Smooth muscle cell (in vitro differentiated cells): ENCODE data around the gene CAVIN1. TPM values are rescaled to one million over a fixed set of nuclear protein-coding genes. Genes with fewer than 3 reads are reported as not detected.
"Not testable (repeated sequence)": the region's sequence is repeated elsewhere in the genome, so short reads cannot be mapped to it uniquely, and the experiment has no call there.

Source experiments
- DNase-seq: peaks from one replicate; lab custom pipeline; 2025; ENCODE audit not compliant: unreplicated experiment; lab: John Stamatoyannopoulos, UW
- H2AFZ ChIP-seq: fragments of 200-600 bp; sonication (generic); 2 replicates; pipeline ENCODE4 v1.6.0; 2016; ENCODE audit warnings: antibody characterized with exemption, low read depth, mild to moderate bottlenecking
- H3F3A ChIP-seq: fragments of 200-600 bp; sonication (generic); 2 replicates; pipeline ENCODE4 v1.6.0; 2017; ENCODE audit warnings: antibody characterized with exemption, low read depth
- H3K27ac ChIP-seq: fragments of 200-600 bp; sonication (generic); 2 replicates; pipeline ENCODE4 v1.5.1; 2016; ENCODE audit warnings: low read depth, mild to moderate bottlenecking
- H3K27me3 ChIP-seq: fragments of 200-600 bp; sonication (generic); 2 replicates; pipeline ENCODE4 v1.6.1; 2016; ENCODE audit warnings: low read depth, mild to moderate bottlenecking
- H3K36me3 ChIP-seq: fragments of 200-600 bp; sonication (generic); 2 replicates; pipeline ENCODE4 v1.5.1; 2016; ENCODE audit warnings: low read depth
- H3K4me1 ChIP-seq: fragments of 200-600 bp; sonication (generic); 2 replicates; pipeline ENCODE4 v1.5.1; 2016; ENCODE audit warnings: low read depth
- H3K4me2 ChIP-seq: fragments of 200-600 bp; sonication (generic); 2 replicates; pipeline ENCODE4 v1.6.0; 2016; ENCODE audit warnings: mild to moderate bottlenecking
- H3K4me3 ChIP-seq: fragments of 200-600 bp; sonication (generic); 2 replicates; pipeline ENCODE4 v1.5.1; 2016; ENCODE audit warnings: mild to moderate bottlenecking
- H3K79me2 ChIP-seq: fragments of 200-600 bp; sonication (generic); 2 replicates; pipeline ENCODE4 v1.6.0; 2016; ENCODE audit warnings: low read depth, mild to moderate bottlenecking
- H3K9ac ChIP-seq: fragments of 200-600 bp; sonication (generic); 2 replicates; pipeline ENCODE4 v1.6.0; 2016; ENCODE audit warnings: low read depth
- H3K9me3 ChIP-seq: fragments of 200-600 bp; sonication (generic); replicated peaks from 2 replicates; pipeline ENCODE4 v1.5.1; 2016; ENCODE audit warnings: low read depth
- H4K20me1 ChIP-seq: fragments of 200-600 bp; sonication (generic); 2 replicates; pipeline ENCODE4 v1.6.0; 2016; ENCODE audit warnings: low read depth
- CTCF ChIP-seq: fragments of 200-600 bp; sonication (generic); IDR thresholded peaks from 2 replicates; pipeline ENCODE4 v1.5.1; 2017; ENCODE audit warnings: borderline replicate concordance, mild to moderate bottlenecking, antibody characterized with exemption; ENCODE audit not compliant: insufficient read depth, poor library complexity, severe bottlenecking
- WGBS: methylation state at CpG from one replicate; pipeline ENCODE4 v1.1.7; 2016; ENCODE audit warnings: low lambda C conversion rate; 5-methylcytosine and 5-hydroxymethylcytosine counted together
- polyA plus RNA-seq: library from polyadenylated mRNA; unstranded; fragments of >200 nt; fragmentation: Nextera tagmentation; extraction: Ambion mirVana; gene quantifications from 2 replicates; pipeline ENCODE4 v1.2.1, GENCODE V29; 2016
- total RNA-seq: library from RNA; depleted of rRNA; stranded (reverse); fragments of >200 nt; gene quantifications from 2 replicates; pipeline ENCODE4 v1.2.3, GENCODE V29; 2014

Gene CAVIN1
- total and polyA plus RNA-seq, 2 experiments from 2014 or later, result 116 to 255 TPM

- Histone ChIP-seq H2AFZ (no peak overlapping the region), H3K4me2 (no peak overlapping the region), H3K9me3 (no peaks in the 10 kb centered on the region), H3K27ac (no peak overlapping the region), H3K36me3 (no peaks in the 10 kb centered on the region), H4K20me1 (peaks cover 79% of the 10 kb centered on the region), H3K4me1 (peaks cover 29% of the 10 kb centered on the region), H3K79me2 (peaks cover 45% of the 10 kb centered on the region), H3K4me3 (no peak overlapping the region), H3K9ac (no peak overlapping the region), H3F3A (peaks cover 8% of the 10 kb centered on the region), H3K27me3 (no peaks in the 10 kb centered on the region)
- TF ChIP-seq CTCF, result no peak
- 97% methylated on average over 59 of the region's 63 CpGs for WGBS
- no peak for DNase-seq
These were observed 18.6 kb downstream of the CAVIN1 start for GRCh38 chr17:42404326-42405055.

DNA sequence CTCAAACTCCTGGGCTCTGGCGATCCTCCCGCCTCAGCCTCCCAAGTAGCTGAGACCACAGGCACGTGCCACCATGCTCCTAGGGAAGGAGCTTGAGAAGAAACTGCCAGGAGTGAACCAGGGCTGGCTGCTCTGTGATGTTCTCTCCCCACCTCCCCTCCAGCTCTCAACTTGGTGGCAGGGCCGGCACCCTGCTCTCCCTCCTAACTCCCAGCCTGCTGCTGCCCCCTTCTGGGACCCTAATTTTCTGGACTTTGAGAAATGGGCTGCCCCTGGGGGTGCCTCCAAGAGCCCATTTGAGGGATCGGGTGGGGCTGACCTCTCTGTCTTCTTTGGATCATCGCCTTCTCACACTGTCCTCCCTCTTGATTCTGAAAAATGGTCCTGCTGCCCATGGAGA lies 19.9 kb downstream of the CAVIN1 start:
- Histone ChIP-seq H3K4me2 (no peak overlapping the region), H4K20me1 (peaks cover 72% of the 10 kb centered on the region), H3K4me3 (no peak overlapping the region), H2AFZ (no peak overlapping the region), H3K36me3 (no peaks in the 10 kb centered on the region), H3K27me3 (no peaks in the 10 kb centered on the region), H3K4me1 (peaks cover 22% of the 10 kb centered on the region), H3K9ac (no peak overlapping the region), H3K27ac (no peak overlapping the region), H3K9me3 (no peaks in the 10 kb centered on the region), H3K79me2 (peaks cover 33% of the 10 kb centered on the region), H3F3A (peaks cover 21% of the 10 kb centered on the region)
- TF ChIP-seq CTCF, result no peak
- no peak for DNase-seq
- 82% methylated on average over 6 of the region's 6 CpGs for WGBS

- peaks cover 13% of the 10 kb centered on the region for H3K4me1 ChIP-seq
- H3F3A ChIP-seq, result peaks cover 22% of the 10 kb centered on the region
- H3K27me3 ChIP-seq, result no peaks in the 10 kb centered on the region
- H2AFZ ChIP-seq, result no peak overlapping the region
- no peak overlapping the region for H3K4me2 ChIP-seq
- peaks cover 23% of the 10 kb centered on the region for H3K79me2 ChIP-seq
- H4K20me1 ChIP-seq, result peaks cover 65% of the 10 kb centered on the region
- no peak for DNase-seq
- WGBS, result 51% methylated on average over 3 of the region's 3 CpGs
- H3K36me3 ChIP-seq, result no peaks in the 10 kb centered on the region
- no peak overlapping the region for H3K27ac ChIP-seq
- no peaks in the 10 kb centered on the region for H3K9me3 ChIP-seq
- H3K4me3 ChIP-seq, result no peak overlapping the region
- TF ChIP-seq CTCF, result no peak
- no peak overlapping the region for H3K9ac ChIP-seq
These were observed 20.9 kb downstream of the CAVIN1 start for GRCh38 chr17:42402117-42402516.

DNA sequence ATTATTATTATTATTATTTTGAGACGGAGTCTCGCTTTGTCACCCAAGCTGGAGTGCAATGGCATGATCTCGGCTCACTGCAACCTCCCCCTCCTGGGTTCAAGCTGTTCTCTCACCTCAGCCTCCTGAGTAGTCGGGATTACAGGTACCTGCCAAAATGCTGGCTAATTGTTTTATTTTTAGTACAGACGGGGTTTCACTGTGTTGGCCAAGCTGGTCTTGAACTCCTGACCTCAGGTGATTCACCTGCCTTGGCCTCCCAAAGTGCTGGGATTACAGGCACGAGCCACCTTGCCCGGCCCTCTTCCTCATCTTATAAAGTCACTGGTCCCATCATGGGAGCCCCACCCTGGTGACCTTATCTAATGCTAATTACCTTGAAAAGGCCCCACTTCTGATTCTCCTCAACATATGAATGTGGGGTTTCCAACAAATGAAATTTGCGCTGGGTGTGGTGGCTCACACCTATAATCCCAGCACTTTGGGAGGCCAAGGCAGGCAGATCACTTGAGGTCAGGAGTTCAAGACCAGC lies 22.1 kb downstream of the CAVIN1 start:
- peaks cover 11% of the 10 kb centered on the region for H3K79me2 ChIP-seq
- peaks cover 22% of the 10 kb centered on the region for H3F3A ChIP-seq
- H4K20me1 ChIP-seq, result peaks cover 53% of the 10 kb centered on the region
- H3K9ac ChIP-seq, H3K27ac ChIP-seq, H3K27me3 ChIP-seq, H3K9me3 ChIP-seq, H2AFZ ChIP-seq, H3K4me3 ChIP-seq, DNase-seq, H3K4me2 ChIP-seq, H3K36me3 ChIP-seq: not testable (repeated sequence)
- peaks cover 13% of the 10 kb centered on the region for H3K4me1 ChIP-seq
- 90% methylated on average over 8 of the region's 8 CpGs for WGBS
